ENCODE data around the gene C2orf15. TPM values are rescaled to one million over a fixed set of nuclear protein-coding genes. Genes with fewer than 3 reads are reported as not detected.

Gene C2orf15
- 2.4 and 3.7 TPM in 2 replicates for total RNA-seq

DNA sequence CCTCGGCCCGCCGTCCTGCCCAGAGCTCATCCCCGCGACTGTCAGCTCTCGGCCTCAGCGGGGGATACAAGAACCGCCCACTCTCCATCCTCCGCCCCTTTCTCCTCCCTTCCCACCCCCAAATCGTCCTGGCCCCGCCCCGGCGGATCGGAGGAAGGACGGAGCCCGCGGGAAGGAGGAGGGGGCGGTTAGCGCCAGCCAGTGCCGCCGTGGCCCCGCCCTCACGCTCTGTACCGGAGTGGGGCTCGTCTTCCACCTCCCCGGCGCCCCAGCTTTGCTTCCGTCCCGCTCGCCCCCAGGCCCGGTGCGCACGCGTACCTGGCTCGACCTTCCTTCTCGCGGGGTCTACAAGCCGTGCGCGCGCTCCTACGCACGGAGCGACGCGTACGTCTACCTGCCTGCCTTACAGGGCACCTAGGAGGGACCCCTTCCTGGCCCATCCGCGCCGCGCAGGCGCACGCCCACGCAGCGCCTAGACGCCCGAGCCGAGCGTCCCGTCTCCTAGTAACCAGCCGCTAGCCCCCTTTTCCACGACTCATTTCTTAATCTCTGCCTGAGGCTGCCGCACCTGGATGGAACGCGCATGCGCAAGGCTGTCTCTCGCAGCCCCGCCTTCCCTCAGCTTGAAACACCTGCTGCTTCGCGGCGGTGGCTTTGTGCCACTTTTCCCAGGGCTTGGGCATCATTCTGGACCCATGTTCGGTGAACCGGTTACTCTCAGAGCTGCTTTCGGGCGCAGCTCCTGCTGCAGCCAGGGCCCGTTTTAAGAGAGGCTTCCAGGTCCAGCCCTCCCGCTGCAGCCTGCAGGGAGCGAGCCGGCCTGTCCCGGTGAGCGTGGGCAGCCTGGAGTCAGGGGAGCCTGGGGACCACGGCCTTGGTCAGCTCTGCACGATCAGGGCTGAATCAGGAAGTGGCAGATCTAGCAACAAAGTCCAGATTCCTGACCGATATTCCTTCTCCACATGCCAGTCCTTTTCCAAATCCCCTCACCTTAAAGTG, at the start of gene C2orf15:
C2orf15 (plus strand) TSS at position 598 of the 999 bp plus-strand sequence. CDS start 8,852 bp downstream, outside the sequence.
- DNase-seq (ENCODE audit: low read depth), result peak; percentile 38
- H3K4me3 ChIP-seq (ENCODE audit: low read depth, low read length), result peak within 1 kb of the TSS; percentile 89
- TF ChIP-seq, protein P1, sequence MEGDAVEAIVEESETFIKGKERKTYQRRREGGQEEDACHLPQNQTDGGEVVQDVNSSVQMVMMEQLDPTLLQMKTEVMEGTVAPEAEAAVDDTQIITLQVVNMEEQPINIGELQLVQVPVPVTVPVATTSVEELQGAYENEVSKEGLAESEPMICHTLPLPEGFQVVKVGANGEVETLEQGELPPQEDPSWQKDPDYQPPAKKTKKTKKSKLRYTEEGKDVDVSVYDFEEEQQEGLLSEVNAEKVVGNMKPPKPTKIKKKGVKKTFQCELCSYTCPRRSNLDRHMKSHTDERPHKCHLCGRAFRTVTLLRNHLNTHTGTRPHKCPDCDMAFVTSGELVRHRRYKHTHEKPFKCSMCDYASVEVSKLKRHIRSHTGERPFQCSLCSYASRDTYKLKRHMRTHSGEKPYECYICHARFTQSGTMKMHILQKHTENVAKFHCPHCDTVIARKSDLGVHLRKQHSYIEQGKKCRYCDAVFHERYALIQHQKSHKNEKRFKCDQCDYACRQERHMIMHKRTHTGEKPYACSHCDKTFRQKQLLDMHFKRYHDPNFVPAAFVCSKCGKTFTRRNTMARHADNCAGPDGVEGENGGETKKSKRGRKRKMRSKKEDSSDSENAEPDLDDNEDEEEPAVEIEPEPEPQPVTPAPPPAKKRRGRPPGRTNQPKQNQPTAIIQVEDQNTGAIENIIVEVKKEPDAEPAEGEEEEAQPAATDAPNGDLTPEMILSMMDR (conservative IDR thresholded peaks at IDR 0.05; ENCODE audit: low read depth, low read length), result no peak

DNA sequence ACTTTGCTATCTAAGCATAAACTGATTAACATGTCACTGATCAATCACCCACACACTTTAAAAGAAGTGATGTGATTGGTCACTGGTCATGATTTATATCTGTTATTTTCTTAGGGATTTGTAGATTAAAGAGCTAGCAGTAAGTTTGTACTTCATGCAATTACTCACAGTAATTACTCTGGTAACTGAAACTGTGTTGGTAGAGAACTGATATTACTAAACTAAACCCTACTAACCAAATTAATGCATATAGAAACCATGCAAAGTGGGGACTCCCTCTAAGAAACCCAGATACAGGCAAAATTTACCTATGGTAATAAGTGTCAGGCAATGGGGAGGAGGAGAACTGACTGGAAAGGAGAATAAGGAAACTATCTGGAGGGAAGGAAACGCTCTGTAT, 44.8 kb upstream of the C2orf15 start:
- TF ChIP-seq, protein P1 (conservative IDR thresholded peaks at IDR 0.05; ENCODE audit: low read depth, low read length), result no peak
- no peak overlapping the region for H3K4me3 ChIP-seq (ENCODE audit: low read depth, low read length)
- no peak for DNase-seq (ENCODE audit: low read depth)

DNA sequence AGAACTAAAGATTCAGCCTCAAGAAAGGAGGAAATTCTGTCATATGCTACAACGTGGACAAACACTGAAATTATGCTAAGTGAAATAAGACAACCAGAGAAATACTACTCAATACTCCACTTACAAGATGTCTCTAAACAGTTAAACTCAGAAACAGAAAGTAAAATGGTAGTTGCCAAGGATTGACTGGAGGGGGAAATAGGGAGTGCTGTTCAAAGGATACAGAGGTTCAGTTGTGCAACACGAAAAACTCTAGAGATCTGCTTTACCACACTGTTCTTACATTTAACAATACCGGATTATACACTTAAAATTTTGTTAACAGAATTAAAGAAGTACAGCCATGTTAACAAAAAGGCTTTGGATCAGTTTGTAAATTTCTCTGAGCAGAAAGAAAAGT, 39.8 kb upstream of the C2orf15 start:
- DNase-seq (ENCODE audit: low read depth), result no peak
- TF ChIP-seq, protein P1 (conservative IDR thresholded peaks at IDR 0.05; ENCODE audit: low read depth, low read length), result peak; percentile 6
- H3K4me3 ChIP-seq (ENCODE audit: low read depth, low read length), result no peak overlapping the region

GRCh38 chr2:99104006-99104405, 37.5 kb upstream of the C2orf15 start:
- TF ChIP-seq, protein P1 (conservative IDR thresholded peaks at IDR 0.05; ENCODE audit: low read depth, low read length), result no peak
- DNase-seq (ENCODE audit: low read depth), result no peak
- no peak overlapping the region for H3K4me3 ChIP-seq (ENCODE audit: low read depth, low read length)

DNA sequence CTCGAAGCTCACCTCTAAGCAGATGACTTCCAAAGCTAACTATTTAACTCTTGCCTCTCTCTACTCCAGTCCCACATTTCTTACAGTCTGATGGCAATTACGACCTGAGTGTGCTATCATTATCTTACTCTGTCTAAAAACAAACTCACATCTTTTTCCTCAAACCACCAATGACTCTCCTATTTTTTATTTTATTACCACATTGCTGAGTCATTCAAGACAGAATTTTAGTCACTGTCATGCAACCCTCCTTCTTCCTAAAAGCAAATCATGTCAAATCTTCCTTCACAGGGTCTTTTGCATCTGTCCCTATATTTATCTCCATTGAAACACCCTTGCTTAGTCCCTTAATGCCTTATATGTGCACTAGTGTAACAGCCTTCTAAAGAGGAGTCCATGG, 34.6 kb upstream of the C2orf15 start:
- no peak overlapping the region for H3K4me3 ChIP-seq (ENCODE audit: low read depth, low read length)
- TF ChIP-seq, protein P1 (conservative IDR thresholded peaks at IDR 0.05; ENCODE audit: low read depth, low read length), result no peak
- DNase-seq (ENCODE audit: low read depth), result no peak

- TF ChIP-seq, protein P1 (conservative IDR thresholded peaks at IDR 0.05; ENCODE audit: low read depth, low read length), result no peak
- no peak for DNase-seq (ENCODE audit: low read depth)
- H3K4me3 ChIP-seq (ENCODE audit: low read depth, low read length), result no peak overlapping the region
Measured at GRCh38 chr2:99111236-99111635, 30.3 kb upstream of the C2orf15 start.

Measured in epithelial cell of proximal tubule (primary cell).